Cardiac fibroblast (primary cell): ENCODE data around the gene SMYD2.

Experiments used
- DNase-seq, 2 donors: peaks; one replicate each; pipeline versions ENCODE4 v3.0.0 to v3.0.0-alpha.2; 2010; ENCODE audit warnings: low read depth in 2 of 2
- H3K4me3 ChIP-seq, 2 donors: replicated peaks in 1 of 2; 1 replicate in 1 of 2; 2 replicates in 1 of 2; pipeline ENCODE4 v1.5.1; 2011; ENCODE audit warnings: low read depth in 2 of 2, low read length in 2 of 2, mild to moderate bottlenecking in 2 of 2, moderate library complexity in 1 of 2
- CTCF ChIP-seq: IDR thresholded peaks from one replicate; pipeline ENCODE4 v1.5.1; 2011; ENCODE audit warnings: low read depth, mild to moderate bottlenecking, low read length, inconsistent platforms

Gene SMYD2

GRCh38 chr1:214337015-214337414 is 56.1 kb downstream of the SMYD2 start:
- DNase-seq = no peak
- no peak for TF ChIP-seq CTCF
- no peak overlapping the region for H3K4me3 ChIP-seq

GRCh38 chr1:214337511-214337910 is 56.6 kb downstream of the SMYD2 start:
- no peak overlapping the region for H3K4me3 ChIP-seq
- peak; percentile 68 to 89 for DNase-seq
- TF ChIP-seq CTCF = no peak

- no peak overlapping the region for H3K4me3 ChIP-seq
- TF ChIP-seq CTCF = no peak
- DNase-seq = peak in 1 of 2 donors; percentile 38
Measured at GRCh38 chr1:214338212-214338611, 57.3 kb downstream of the SMYD2 start.

GRCh38 chr1:214341459-214341858 is 60.5 kb downstream of the SMYD2 start:
- no peak for DNase-seq
- no peak for TF ChIP-seq CTCF
- no peak overlapping the region for H3K4me3 ChIP-seq

- no peak for DNase-seq
- TF ChIP-seq CTCF = no peak
- no peak overlapping the region for H3K4me3 ChIP-seq
Measured at GRCh38 chr1:214341932-214342331, 61.0 kb downstream of the SMYD2 start.

- no peak overlapping the region for H3K4me3 ChIP-seq
- TF ChIP-seq CTCF = no peak
- no peak for DNase-seq
Measured at GRCh38 chr1:214342525-214342924, 61.6 kb downstream of the SMYD2 start.

- TF ChIP-seq CTCF = no peak
- H3K4me3 ChIP-seq = no peak overlapping the region
- DNase-seq = no peak
Measured at GRCh38 chr1:214344897-214345296, 63.9 kb downstream of the SMYD2 start.
